GM19438 (cell line): Measurements from ENCODE around the gene MARCOL.
"Not testable (repeated sequence)": the region's sequence is repeated elsewhere in the genome, so short reads cannot be mapped to it uniquely, and the experiment has no call there.

Experiments
- ATAC-seq: cut with Tn5 transposase; IDR thresholded peaks from one replicate; pipeline ENCODE4 v1.9.1; 2021; ENCODE audit warnings: low read depth; ENCODE audit not compliant: unreplicated experiment

MARCOL gene

DNA sequence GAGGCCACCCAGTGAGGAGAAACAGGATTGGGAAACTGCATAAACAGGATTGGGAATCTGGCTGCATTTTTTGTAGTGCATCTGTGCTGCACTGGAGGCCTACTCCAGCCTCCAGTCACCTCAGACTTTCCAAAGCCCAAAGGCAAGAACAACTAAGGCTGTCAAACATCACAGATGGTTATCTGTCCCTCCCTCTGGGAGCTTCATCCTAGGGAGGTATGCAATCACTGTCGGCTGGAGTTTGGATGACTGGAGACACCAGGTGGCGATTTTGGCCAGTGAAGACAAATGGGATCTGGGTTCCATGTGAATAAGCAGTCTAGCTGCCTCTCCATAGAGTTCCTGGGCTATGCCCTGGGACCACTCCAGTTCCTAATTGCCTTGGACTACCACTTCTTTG lies 21.0 kb downstream of the MARCOL start:
- no peak for ATAC-seq

DNA sequence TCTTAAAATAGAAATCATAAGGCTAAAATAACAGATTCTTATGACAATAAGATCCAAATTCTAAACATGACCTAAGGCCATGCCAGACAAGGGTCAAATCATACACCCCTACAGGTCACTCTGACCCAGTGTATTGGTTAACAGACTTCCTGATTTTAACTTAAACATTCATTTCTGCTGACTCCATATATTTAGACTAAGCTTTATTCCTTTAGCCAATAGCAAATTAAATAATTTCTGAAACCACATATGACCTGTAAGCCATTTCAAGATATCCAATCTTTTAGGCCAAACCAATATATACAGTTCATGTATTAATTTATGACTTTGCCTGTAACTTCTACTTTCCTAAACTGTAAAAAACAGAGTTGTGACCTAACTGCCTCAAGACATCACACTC lies 22.9 kb downstream of the MARCOL start:
- ATAC-seq: no peak

DNA sequence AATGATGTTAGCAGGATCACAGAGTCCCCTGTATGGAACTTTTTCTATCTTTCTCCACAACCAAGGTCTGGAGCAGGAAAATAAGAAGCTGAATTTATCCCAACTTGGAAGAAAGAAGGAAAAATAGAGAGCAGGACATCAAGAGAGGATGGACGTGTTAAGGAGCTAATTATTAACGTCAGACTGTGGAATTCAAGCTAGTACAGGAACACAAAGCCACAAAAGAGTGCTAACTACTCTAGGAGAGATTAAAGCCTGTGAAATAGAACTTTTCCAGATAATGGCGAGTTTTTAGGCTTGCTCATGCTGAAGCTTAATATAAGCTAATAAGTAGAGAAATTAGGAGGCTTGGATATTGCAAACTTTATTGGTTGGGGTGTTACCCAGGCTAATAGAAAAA lies 29.6 kb downstream of the MARCOL start:
- no peak for ATAC-seq

DNA sequence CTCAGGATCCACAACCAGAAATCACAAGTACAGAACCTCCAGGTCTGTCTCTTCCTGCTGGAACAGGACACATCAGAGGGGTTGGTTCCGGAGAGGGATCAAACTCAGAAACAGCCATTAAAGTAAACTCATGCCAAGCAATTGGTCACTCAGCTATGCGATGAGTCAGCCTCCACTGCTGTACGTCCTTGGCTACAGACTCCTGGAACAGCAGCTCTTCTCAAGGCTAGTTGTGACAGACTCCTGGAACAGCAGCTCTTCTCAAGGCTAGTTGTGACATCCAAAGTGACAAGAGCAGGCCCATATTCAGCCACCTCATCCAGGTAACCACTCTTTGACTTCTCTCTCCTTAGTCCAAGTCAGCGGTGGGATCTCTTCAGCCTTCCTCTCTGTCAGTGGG lies 30.2 kb downstream of the MARCOL start, which contains the start of gene SPINK13:
SPINK13 (plus strand) TSS at position 229 of the 400 bp plus-strand sequence. CDS start 1,279 bp downstream, outside the sequence.
- no peak for ATAC-seq

DNA sequence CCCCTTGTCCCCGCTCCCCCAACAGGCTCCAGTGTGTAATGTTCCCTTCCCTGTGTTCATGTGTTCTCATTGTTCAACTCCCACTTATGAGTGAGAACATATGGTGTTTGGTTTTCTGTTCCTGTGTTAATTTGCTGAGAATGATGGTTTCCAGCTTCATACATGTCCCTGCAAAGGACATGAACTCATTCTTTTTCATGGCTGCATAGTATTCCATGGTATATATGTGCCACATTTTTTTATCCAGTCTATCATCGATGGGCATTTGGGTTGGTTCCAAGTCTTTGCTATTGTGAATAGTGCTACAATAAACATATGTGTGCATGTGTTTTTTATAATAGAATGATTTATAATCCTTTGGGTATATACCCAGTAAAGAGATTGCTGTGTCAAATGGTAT lies 36.8 kb downstream of the MARCOL start:
- not testable (repeated sequence) for ATAC-seq

DNA sequence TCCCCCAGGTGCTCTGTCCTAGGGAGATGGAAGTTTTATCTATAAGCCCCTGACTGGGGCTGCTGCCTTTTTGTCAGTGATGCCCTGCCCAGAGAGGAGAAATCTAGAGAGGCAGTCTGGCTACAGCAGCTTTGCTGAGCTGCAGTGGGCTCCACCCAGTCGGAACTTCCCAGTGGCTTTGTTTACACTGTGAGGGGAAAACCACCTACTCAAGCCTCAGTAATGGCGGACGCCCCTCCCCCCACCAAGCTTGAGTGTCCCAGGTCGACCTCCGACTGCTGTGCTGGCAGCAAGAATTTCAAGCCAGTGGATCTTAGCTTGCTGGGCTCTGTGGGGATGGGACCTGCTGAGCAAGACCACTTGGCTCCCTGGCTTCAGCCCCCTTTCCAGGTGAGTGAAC lies 42.6 kb downstream of the MARCOL start:
- ATAC-seq: not testable (repeated sequence)

DNA sequence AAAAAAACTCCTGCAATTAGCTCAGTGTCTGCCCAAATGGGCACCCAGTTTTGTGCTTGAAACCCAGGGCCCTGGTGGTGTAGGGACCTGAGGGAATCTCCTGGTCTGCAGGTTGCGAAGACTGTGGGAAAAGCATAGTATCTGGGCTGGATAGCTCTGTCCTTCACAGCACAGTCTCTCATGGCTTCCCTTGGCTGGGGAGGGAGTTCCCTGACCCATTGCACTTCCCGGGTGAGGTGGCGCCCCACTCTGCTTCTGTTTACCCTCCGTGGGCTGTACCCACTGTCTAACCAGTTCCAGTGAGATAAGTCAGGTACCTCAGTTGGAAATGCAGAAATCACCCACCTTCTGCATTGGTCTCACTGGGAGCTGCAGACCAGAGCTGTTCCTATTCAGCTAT lies 43.0 kb downstream of the MARCOL start:
- not testable (repeated sequence) for ATAC-seq

DNA sequence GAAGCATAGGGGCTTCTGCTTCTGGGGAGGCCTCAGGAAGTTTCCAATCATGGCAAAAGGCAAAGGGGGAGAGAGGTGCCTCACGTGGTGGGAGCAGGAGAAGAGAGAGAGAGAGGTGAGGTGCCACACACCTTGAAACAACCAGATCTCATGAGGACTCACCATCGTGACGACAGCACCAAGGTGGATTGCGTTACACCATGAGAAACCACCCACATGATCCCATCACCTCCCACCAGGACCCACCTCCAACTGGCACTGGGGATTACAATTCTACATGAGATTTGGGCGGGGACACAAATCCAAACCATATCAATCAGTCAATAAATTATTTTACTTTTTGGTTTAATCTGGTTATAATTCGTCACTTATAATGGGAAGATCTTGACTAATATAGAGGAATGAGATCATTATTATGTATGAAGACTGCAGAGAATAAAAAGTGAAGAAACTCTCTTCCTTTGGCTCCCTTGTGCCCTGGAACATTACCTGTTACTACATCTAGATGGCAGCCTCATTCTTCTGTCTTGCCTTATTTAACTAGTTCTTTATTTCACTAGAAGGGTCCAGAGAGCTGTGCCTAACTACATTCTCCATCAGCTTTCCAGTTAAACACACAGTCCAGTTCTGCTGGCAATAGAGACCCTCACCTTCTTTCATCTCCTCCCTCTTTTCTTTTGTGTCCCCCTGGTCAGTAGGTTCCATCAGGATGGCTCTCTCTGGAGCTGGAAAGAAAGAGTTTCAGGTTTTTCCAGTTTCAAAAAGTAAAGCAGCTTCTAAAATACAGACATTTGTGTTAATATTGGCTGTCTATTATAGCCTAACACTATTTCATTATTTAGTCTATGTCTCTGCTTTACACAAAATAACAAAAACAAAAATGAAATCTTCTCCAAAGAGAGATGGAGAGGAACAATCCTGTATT lies 52.2 kb downstream of the MARCOL start:
- no peak for ATAC-seq
